CD4-positive, alpha-beta T cell treated with Interleukin-21 for 1 hour (primary cell): Measurements from ENCODE around the gene PIEZO1.
"Not testable (repeated sequence)": the region's sequence is repeated elsewhere in the genome, so short reads cannot be mapped to it uniquely, and the experiment has no call there.

Experiments
- DNase-seq: peaks from one replicate; pipeline ENCODE4 v3.0.0-alpha.2; 2020

PIEZO1 gene

GRCh38 chr16:88781140-88782077 is 3.6 kb downstream of the PIEZO1 start:
- DNase-seq = peak; percentile 75

DNA sequence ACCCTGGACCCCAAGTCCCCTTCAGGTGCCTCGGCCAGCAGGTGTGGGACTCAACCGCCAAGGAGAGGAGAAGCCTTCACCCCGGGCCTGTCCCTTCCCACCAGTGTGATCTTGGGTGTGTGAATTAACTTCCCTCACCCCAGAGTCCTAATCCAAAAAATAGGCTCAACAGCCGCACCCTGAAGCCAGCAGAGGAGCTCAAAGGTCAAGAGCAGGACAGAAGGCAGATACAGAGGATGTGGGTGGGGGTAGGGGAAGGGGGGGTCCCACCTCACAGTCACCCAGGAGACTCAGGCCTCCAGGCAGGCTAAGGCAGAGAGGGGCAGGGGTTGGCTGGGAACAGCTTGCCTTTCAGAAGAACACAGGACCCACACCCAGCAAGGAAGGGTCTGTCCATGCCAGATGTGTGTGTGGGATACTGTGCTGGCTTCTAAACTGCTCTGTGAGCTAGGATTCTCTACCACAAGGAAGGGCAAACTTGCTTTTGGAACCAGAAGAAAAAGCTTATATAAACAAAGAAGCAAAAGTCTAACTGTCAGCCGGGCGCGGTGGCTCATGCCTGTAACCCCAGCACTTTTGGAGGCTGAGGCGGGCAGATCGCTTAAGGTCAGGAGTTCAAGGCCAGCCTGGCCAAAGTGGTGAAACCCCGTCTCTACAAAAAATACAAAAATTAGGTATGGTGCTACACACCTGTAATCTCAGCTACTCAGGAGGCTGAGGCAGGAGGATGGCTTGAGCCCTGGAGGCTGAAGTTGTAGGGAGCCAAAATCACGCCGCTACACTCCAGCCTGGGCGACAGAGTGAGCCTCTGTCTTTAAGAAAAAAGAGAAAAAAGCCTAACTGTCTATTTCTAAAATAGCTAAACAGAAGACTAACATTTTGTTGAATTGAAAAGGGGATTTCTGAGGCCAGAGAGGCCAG is 4.6 kb downstream of the PIEZO1 start:
- no peak for DNase-seq

- DNase-seq = no peak
These were observed 5.4 kb downstream of the PIEZO1 start for GRCh38 chr16:88779406-88780141.

GRCh38 chr16:88778541-88779065 is 6.4 kb downstream of the PIEZO1 start:
- no peak for DNase-seq

DNA sequence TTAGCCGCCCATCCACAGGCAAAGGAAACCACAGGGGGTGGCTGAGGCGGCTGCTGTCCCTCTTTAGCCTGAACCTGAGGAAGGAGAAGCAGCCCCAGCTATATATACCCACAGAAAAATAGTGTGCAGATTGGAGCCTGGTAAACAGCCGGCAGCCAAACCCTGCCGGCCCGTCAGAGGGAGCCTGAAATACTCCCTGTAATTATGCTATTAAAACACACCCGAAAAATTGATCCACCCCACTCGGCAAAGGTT is 6.8 kb downstream of the PIEZO1 start:
- no peak for DNase-seq

DNA sequence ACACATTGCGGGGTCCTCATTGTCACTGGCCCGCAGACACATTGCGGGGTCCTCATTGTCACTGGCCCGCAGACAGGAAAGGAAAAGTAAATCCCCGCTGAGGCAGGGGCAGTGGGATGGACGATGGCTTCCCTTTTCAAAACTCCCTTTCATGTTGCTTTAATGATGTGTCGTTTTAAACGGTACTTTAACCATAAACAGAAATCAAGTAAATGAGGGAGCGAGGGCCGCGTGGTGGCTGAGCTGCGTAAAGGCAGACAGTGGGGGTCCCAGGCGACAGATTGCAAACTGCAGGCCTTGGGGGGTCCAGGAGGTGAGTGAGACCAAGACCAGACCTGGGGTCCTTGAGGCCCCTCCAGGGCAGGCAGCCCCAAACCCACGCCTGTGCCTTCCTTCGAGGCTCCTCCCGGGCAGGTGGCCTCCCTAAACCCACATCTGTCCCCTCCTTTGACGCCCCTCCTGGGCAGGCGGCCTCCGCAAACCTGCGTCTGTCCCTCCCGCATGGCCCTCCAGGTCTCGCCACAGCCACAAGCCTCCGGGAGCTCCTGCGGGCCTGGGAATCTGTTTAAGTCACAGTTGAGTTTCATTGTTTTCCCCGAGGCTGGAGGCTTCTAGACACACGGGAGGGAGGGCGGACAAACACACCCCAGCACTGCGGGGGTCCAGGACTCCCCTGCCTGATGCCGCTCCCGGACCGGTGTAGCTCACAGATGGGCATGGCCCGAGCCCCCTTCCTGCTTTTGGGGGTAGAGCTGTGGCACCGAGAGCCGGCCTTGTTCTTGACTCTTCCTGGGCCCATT is 7.3 kb downstream of the PIEZO1 start:
- DNase-seq = no peak

DNA sequence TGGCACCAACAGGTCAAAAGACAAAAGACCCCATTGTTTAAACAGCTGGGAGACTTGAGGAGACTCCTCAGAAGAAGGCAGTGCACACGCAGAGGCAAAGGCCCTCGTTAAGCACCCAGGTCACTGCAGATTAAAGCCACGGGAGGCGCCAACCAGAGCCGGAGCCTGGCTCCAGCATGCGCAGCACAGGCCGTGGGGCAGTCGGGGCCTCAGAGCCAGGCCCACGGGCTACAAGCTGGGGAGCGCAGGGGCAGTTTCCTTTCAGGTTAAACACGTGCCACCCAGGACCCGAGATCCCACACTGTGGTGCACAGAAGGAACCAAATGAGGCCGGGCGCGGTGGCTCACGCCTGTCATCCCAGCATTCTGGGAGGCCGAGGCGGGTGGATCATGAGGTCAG is 9.2 kb downstream of the PIEZO1 start:
- DNase-seq = no peak

DNA sequence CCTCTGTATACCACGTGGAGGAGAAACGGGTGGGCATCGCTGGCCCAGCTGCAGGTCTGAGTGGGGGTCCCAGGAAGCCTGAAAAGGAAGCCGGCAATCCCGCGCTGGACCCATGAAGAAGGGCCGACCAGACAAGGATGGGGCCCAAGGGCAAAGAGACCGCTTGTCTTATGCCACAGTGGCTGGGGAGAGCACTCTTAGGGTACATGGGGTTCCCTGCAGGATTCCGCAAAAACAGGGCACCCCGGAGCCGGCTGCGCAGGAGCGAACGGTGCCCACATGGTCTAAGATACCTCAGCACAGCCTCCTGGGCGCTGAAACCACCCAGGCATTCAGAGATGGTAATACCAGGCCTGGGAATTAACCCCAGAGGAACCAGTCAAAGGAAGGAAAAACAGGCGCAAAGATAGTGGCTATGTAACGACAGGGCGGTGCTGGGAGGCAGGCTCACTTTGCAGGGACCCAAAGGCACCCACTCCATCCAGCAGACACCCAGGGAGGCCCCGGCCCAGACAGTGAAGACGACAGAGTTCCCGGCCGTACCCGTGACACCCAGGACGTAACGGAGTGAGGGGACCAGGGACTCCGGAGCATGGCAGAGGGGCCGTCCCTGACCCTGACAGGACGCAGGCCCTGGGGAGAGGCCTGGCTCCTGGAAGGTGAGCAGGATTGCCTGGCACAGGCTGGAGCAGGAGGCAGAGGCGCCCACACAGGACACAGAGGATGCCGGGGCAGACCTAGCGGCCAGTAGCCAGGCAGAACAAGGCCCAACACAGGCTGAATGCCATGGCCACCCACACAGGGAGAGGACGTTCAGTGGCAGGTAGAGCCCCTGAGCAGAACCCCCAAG is 10.3 kb downstream of the PIEZO1 start:
- DNase-seq = no peak

GRCh38 chr16:88773812-88774291 is 11.2 kb downstream of the PIEZO1 start:
- DNase-seq = no peak

- DNase-seq = no peak
These were observed 11.9 kb downstream of the PIEZO1 start for GRCh38 chr16:88772871-88773811.

GRCh38 chr16:88771781-88772180 is 13.2 kb downstream of the PIEZO1 start:
- DNase-seq = not testable (repeated sequence)

- no peak for DNase-seq
These were observed 13.7 kb downstream of the PIEZO1 start for GRCh38 chr16:88771294-88771772.

- DNase-seq = peak; percentile 28
These were observed 14.3 kb downstream of the PIEZO1 start for GRCh38 chr16:88770461-88771293.

GRCh38 chr16:88769617-88770460 is 15.2 kb downstream of the PIEZO1 start:
- DNase-seq = no peak

GRCh38 chr16:88768071-88768783 is 16.8 kb downstream of the PIEZO1 start:
- DNase-seq = no peak

GRCh38 chr16:88767546-88768070 is 17.4 kb downstream of the PIEZO1 start:
- DNase-seq = no peak

GRCh38 chr16:88766975-88767374 is 18.0 kb downstream of the PIEZO1 start:
- DNase-seq = no peak
